ENCODE measurements around the gene GPR162.

GPR162 gene

GRCh38 chr12:6817098-6817497 lies 4.5 kb upstream of the GPR162 start:
- no peaks in the 10 kb centered on the region for H3K79me2 ChIP-seq (ENCODE audit: insufficient read depth, low read length)
- no peak overlapping the region for H2AFZ ChIP-seq (ENCODE audit: low read length)
- H3K36me3 ChIP-seq (ENCODE audit: insufficient read depth, low read length): no peaks in the 10 kb centered on the region
- TF ChIP-seq CTCF (conservative IDR thresholded peaks at IDR 0.05; ENCODE audit: low read length): no peak
- TF ChIP-seq EZH2phosphoT487 (IDR thresholded peaks at IDR 0.05; ENCODE audit: borderline replicate concordance): no peak
- no peak overlapping the region for H3K4me3 ChIP-seq (ENCODE audit: low read length, poor library complexity, severe bottlenecking)
- H4K20me1 ChIP-seq (ENCODE audit: insufficient read depth, low read length, poor library complexity, severe bottlenecking): no peaks in the 10 kb centered on the region
- H3K9ac ChIP-seq (ENCODE audit: low read depth, low read length, poor library complexity, severe bottlenecking): no peak overlapping the region
- H3K4me1 ChIP-seq (ENCODE audit: insufficient read depth, low read length, poor library complexity, severe bottlenecking): peaks cover 36% of the 10 kb centered on the region
- H3K9me2 ChIP-seq (replicated peaks; ENCODE audit: low read depth, low read length): no peaks in the 10 kb centered on the region
- no peaks in the 10 kb centered on the region for H3K9me3 ChIP-seq (ENCODE audit: insufficient read depth, low read depth, low read length)
- H3K4me2 ChIP-seq (ENCODE audit: low read depth, low read length, poor library complexity, severe bottlenecking): no peak overlapping the region
- no peaks in the 10 kb centered on the region for H3F3A ChIP-seq (ENCODE audit: low read depth)
- no peaks in the 10 kb centered on the region for H3K27me3 ChIP-seq (ENCODE audit: insufficient read depth, low read length, poor library complexity, severe bottlenecking)

DNA sequence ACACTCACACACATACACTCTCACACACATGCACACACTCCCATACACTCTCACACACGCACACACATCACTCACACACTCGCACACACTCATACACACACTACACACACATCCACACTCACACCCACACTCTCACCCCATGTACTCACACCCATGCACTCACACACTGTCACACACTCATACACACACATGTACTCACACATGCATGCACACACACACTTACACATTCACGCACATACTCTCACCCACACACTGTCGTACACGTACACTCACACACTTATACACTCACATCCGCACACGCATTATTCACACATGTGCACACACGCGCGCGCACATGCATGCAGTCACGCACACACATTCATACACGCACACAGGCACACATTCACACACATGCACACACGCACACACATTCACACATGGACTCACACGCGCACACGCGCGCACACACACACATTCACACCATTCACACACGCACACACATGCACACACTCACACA lies 3.9 kb upstream of the GPR162 start:
- no peak for TF ChIP-seq EZH2phosphoT487 (IDR thresholded peaks at IDR 0.05; ENCODE audit: borderline replicate concordance)
- TF ChIP-seq CTCF (conservative IDR thresholded peaks at IDR 0.05; ENCODE audit: low read length): no peak
- Histone ChIP-seq H2AFZ (ENCODE audit: low read length) (no peak overlapping the region), H3K36me3 (ENCODE audit: insufficient read depth, low read length) (no peaks in the 10 kb centered on the region)

DNA sequence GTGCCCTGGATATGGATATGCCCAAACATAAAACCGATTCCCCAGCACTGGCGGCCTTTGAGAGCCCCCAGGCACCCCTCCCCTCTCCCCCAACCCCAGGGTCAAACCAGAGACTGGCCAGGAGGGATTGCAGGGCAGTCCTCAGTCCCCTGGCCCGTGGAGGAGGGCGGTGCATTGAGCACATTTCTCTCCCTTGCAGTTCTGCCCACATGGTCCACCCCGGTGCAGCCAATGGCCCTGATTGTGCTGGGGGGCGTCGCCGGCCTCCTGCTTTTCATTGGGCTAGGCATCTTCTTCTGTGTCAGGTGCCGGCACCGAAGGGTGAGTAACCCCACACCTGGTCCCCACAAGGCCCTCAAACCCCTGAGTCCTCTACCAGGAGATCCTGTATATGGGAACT lies 3.4 kb upstream of the GPR162 start:
- Histone ChIP-seq H3K9me2 (replicated peaks; ENCODE audit: low read depth, low read length) (no peaks in the 10 kb centered on the region), H3K9ac (ENCODE audit: low read depth, low read length, poor library complexity, severe bottlenecking) (no peak overlapping the region), H3K79me2 (ENCODE audit: insufficient read depth, low read length) (no peaks in the 10 kb centered on the region), H3K4me1 (ENCODE audit: insufficient read depth, low read length, poor library complexity, severe bottlenecking) (peaks cover 38% of the 10 kb centered on the region), H2AFZ (ENCODE audit: low read length) (no peak overlapping the region), H3F3A (ENCODE audit: low read depth) (no peaks in the 10 kb centered on the region), H3K4me2 (ENCODE audit: low read depth, low read length, poor library complexity, severe bottlenecking) (no peak overlapping the region), H3K36me3 (ENCODE audit: insufficient read depth, low read length) (no peaks in the 10 kb centered on the region), H3K27me3 (ENCODE audit: insufficient read depth, low read length, poor library complexity, severe bottlenecking) (no peaks in the 10 kb centered on the region), H3K4me3 (ENCODE audit: low read length, poor library complexity, severe bottlenecking) (no peak overlapping the region), H3K9me3 (ENCODE audit: insufficient read depth, low read depth, low read length) (no peaks in the 10 kb centered on the region), H4K20me1 (ENCODE audit: insufficient read depth, low read length, poor library complexity, severe bottlenecking) (no peaks in the 10 kb centered on the region)
- TF ChIP-seq EZH2phosphoT487 (IDR thresholded peaks at IDR 0.05; ENCODE audit: borderline replicate concordance) (no peak), CTCF (conservative IDR thresholded peaks at IDR 0.05; ENCODE audit: low read length) (no peak)

More for the DNA sequence above, 3.9 kb upstream of the GPR162 start:
- H3K79me2 ChIP-seq (ENCODE audit: insufficient read depth, low read length): no peaks in the 10 kb centered on the region
- no peaks in the 10 kb centered on the region for H3K9me2 ChIP-seq (replicated peaks; ENCODE audit: low read depth, low read length)
- H3K27me3 ChIP-seq (ENCODE audit: insufficient read depth, low read length, poor library complexity, severe bottlenecking): no peaks in the 10 kb centered on the region
- H3K4me3 ChIP-seq (ENCODE audit: low read length, poor library complexity, severe bottlenecking): no peak overlapping the region
- H3K9ac ChIP-seq (ENCODE audit: low read depth, low read length, poor library complexity, severe bottlenecking): no peak overlapping the region
- H4K20me1 ChIP-seq (ENCODE audit: insufficient read depth, low read length, poor library complexity, severe bottlenecking): no peaks in the 10 kb centered on the region
- no peak overlapping the region for H3K4me2 ChIP-seq (ENCODE audit: low read depth, low read length, poor library complexity, severe bottlenecking)
- H3K9me3 ChIP-seq (ENCODE audit: insufficient read depth, low read depth, low read length): no peaks in the 10 kb centered on the region
- no peaks in the 10 kb centered on the region for H3F3A ChIP-seq (ENCODE audit: low read depth)
- peaks cover 38% of the 10 kb centered on the region for H3K4me1 ChIP-seq (ENCODE audit: insufficient read depth, low read length, poor library complexity, severe bottlenecking)

Data from Loucy (cell line).